Esophagus squamous epithelium (tissue), 5 donors: ENCODE data around the gene GDPD2. TPM values are rescaled to one million over a fixed set of nuclear protein-coding genes. Genes with fewer than 3 reads are reported as not detected.

Experiments
- DNase-seq: peaks from one replicate; lab custom pipeline; 2025; lab: John Stamatoyannopoulos, UW
- H3K27ac ChIP-seq, 4 donors: fragments of 200-600 bp; sonication (generic); one replicate each; pipeline ENCODE4 v1.5.1; 2016 to 2019; ENCODE audit warnings: mild to moderate bottlenecking in 1 of 4
- H3K27me3 ChIP-seq, 4 donors: fragments of 200-600 bp; sonication (generic); 1 replicate in 3 of 4; 2 replicates in 1 of 4; pipeline versions ENCODE4 v1.5.1 to v1.6.0; 2017 to 2021; ENCODE audit warnings: antibody characterized with exemption in 1 of 4
- H3K36me3 ChIP-seq, 3 donors: fragments of 200-600 bp; sonication (generic); one replicate each; pipeline ENCODE4 v1.5.1; 2016 to 2019
- H3K4me1 ChIP-seq, 3 donors: fragments of 200-600 bp; sonication (generic); one replicate each; pipeline ENCODE4 v1.5.1; 2017 to 2019
- H3K4me3 ChIP-seq, 4 donors: fragments of 200-600 bp; sonication (generic); 1 replicate in 3 of 4; 2 replicates in 1 of 4; pipeline ENCODE4 v1.5.1; 2016 to 2019; ENCODE audit warnings: mild to moderate bottlenecking in 2 of 4, moderate library complexity in 1 of 4
- H3K9me3 ChIP-seq, 3 donors: fragments of 200-600 bp; sonication (generic); one replicate each; pipeline ENCODE4 v1.5.1; 2016 to 2019
- POLR2A ChIP-seq, 4 donors: fragments of 450-650 bp; IDR thresholded peaks; one replicate each; pipeline ENCODE4 v1.6.1; 2017; ENCODE audit warnings: antibody characterized with exemption in 4 of 4, mild to moderate bottlenecking in 4 of 4, moderate library complexity in 3 of 4
- WGBS, 2 donors: methylation state at CpG; one replicate each; pipeline ENCODE4 v1.1.5; 2018; 5-methylcytosine and 5-hydroxymethylcytosine counted together
- intact Hi-C: fragments of 100-400 bp; cut with DNase I; formaldehyde crosslinking; loops from one replicate; pipeline ENCODE4 v1.15.0; 2022
- total RNA-seq, 4 donors: library from RNA; depleted of rRNA; stranded (reverse); fragments of >200 nt; gene quantifications; one replicate each; pipeline ENCODE4 v1.1.0, GENCODE V29; 2016
- TF ChIP-seq, protein P1 (sequence below), 6 experiments: fragments of 450-650 bp in 4 of 6; fragments of 200-600 bp in 2 of 6; sonication (generic) in 2 of 6; IDR thresholded peaks; one replicate each; pipeline ENCODE4 v1.5.1; 2016 to 2019; ENCODE audit warnings: antibody characterized with exemption in 6 of 6, mild to moderate bottlenecking in 4 of 6, moderate library complexity in 4 of 6
- donor health status: DM: yes; HTN: yes; CAD: no.

Gene GDPD2
- total RNA-seq, 4 donors from 2014 or later = 1.3 to 2.3 TPM; not detected in 2

DNA sequence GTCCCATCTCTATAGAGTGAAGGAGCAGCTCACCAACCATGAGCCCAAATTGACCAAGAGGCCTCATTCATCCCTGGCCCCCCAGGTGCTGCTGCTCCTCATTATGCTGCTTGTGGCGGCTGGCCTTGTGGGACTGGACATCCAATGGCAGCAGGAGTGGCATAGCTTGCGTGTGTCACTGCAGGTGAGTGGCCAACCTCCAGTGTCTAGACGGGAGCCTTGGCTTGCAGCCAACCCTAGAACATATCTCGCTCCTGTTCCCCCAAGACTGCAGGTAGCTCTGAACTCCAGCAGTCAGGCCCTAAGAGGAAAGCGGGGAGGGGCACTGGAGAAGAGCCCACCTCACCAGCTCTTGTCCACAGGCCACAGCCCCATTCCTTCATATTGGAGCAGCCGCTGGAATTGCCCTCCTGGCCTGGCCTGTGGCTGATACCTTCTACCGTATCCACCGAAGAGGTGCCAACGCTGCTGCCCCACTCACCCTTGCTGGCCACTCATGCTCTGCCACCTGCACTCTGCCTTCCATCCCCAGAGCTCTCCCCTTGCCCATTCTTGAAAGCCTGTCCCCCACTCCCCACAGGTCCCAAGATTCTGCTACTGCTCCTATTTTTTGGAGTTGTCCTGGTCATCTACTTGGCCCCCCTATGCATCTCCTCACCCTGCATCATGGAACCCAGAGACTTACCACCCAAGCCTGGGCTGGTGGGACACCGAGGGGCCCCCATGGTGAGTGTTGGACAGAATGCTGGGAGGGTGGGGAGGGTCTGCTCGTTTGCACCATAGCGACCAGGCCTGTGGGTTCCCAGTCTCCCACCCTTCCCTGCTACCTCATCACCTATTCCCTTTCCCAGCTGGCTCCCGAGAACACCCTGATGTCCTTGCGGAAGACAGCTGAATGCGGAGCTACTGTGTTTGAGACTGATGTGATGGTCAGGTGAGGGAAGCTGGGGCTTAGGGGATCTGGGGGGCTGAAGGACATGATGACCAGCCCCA is 3.5 kb downstream of the GDPD2 start:
- TF ChIP-seq POLR2A (IDR thresholded peaks at IDR 0.05) = no peak
- TF ChIP-seq, protein P1, sequence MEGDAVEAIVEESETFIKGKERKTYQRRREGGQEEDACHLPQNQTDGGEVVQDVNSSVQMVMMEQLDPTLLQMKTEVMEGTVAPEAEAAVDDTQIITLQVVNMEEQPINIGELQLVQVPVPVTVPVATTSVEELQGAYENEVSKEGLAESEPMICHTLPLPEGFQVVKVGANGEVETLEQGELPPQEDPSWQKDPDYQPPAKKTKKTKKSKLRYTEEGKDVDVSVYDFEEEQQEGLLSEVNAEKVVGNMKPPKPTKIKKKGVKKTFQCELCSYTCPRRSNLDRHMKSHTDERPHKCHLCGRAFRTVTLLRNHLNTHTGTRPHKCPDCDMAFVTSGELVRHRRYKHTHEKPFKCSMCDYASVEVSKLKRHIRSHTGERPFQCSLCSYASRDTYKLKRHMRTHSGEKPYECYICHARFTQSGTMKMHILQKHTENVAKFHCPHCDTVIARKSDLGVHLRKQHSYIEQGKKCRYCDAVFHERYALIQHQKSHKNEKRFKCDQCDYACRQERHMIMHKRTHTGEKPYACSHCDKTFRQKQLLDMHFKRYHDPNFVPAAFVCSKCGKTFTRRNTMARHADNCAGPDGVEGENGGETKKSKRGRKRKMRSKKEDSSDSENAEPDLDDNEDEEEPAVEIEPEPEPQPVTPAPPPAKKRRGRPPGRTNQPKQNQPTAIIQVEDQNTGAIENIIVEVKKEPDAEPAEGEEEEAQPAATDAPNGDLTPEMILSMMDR (IDR thresholded peaks at IDR 0.05) = no peak
- Histone ChIP-seq H3K27me3 (no peaks in the 10 kb centered on the region), H3K27ac (no peak overlapping the region), H3K4me3 (no peak overlapping the region), H3K36me3 (no peaks in the 10 kb centered on the region), H3K4me1 (peaks cover 0 to 15% (median 0%) of the 10 kb centered on the region in 3 donors), H3K9me3 (no peaks in the 10 kb centered on the region)
- intact Hi-C loops = no loop called here
- no peak for DNase-seq
- WGBS, 2 donors = 81 to 96% methylated on average over 4 to 5 of the region's 15 CpGs

- Histone ChIP-seq H3K9me3 (no peaks in the 10 kb centered on the region), H3K4me3 (no peak overlapping the region), H3K4me1 (peaks cover 0 to 15% (median 0%) of the 10 kb centered on the region in 3 donors), H3K27ac (no peak overlapping the region), H3K27me3 (no peaks in the 10 kb centered on the region), H3K36me3 (no peaks in the 10 kb centered on the region)
- intact Hi-C loops = no loop called here
- TF ChIP-seq, protein P1 (IDR thresholded peaks at IDR 0.05) = no peak
- TF ChIP-seq POLR2A (IDR thresholded peaks at IDR 0.05) = no peak
- WGBS, 2 donors = 58 to 83% methylated on average over 1 of the region's 2 CpGs
- DNase-seq = no peak
Measured at GRCh38 chrX:70427365-70427764, 4.3 kb downstream of the GDPD2 start.

DNA sequence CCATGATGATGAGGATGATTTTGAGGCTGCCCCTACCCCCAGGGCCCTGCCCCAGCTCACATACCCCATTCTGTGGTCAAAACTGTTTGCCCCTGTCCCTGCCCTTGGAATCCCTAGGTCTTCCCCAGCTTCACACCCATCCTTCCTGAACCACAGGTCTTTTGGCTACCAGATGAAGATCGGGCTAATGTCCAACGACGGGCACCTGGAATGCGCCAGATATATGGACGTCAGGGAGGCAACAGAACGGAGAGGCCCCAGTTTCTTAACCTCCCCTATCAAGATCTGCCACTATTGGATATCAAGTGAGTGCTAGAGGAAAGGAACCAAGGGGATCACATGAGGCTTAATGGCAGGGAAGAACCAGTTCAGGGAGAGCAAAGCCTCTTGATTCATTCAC is 6.6 kb downstream of the GDPD2 start:
- peaks cover 0 to 14% (median under 1%) of the 10 kb centered on the region in 3 donors for H3K4me1 ChIP-seq
- whole genome bisulfite sequencing, 2 donors = 86% methylated on average over 6 of the region's 6 CpGs; no CpG with 5 or more reads in 1 of the 2 donors
- no peak for DNase-seq
- no peaks in the 10 kb centered on the region for H3K27me3 ChIP-seq
- H3K9me3 ChIP-seq = no peaks in the 10 kb centered on the region
- TF ChIP-seq, protein P1 (IDR thresholded peaks at IDR 0.05) = no peak
- TF ChIP-seq POLR2A (IDR thresholded peaks at IDR 0.05) = no peak
- H3K27ac ChIP-seq = no peak overlapping the region
- H3K36me3 ChIP-seq = no peaks in the 10 kb centered on the region
- H3K4me3 ChIP-seq = no peak overlapping the region
- intact Hi-C loops = no loop called here

GRCh38 chrX:70432936-70433847 is 10.1 kb downstream of the GDPD2 start:
- no peak for DNase-seq
- peaks cover 3 to 21% (median 3%) of the 10 kb centered on the region in 3 donors for H3K4me1 ChIP-seq
- H3K4me3 ChIP-seq = peak overlapping the region; percentile 48 to 65 (median 59)
- H3K9me3 ChIP-seq = no peaks in the 10 kb centered on the region
- TF ChIP-seq, protein P1 (IDR thresholded peaks at IDR 0.05) = no peak
- no peak for TF ChIP-seq POLR2A (IDR thresholded peaks at IDR 0.05)
- no peaks in the 10 kb centered on the region for H3K27me3 ChIP-seq
- no peaks in the 10 kb centered on the region for H3K36me3 ChIP-seq
- intact Hi-C loops = no loop called here
- peak overlapping the region; percentile 59 to 88 (median 84) for H3K27ac ChIP-seq
- WGBS, 2 donors = 41 to 61% methylated on average over 12 of the region's 15 CpGs
